T-helper 1 cell treated with Interleukin-12 subunit alpha and Interleukin-12 subunit beta and Interleukin-4 antibody, amounts not matched to agents 30 μg/mL and 1 μg/mL, for 36 hours (primary cell): Measurements from ENCODE around the gene NDUFA3.

ENCODE experiments used
- H3K27ac Mint-ChIP-seq: one replicate; pipeline ENCODE4 v1.8.0; 2021; ENCODE audit warnings: mild to moderate bottlenecking, mixed read lengths
- H3K27me3 Mint-ChIP-seq: one replicate; pipeline ENCODE4 v1.8.0; 2021; ENCODE audit warnings: low read depth, mixed read lengths
- H3K36me3 Mint-ChIP-seq: one replicate; pipeline ENCODE4 v1.8.0; 2021; ENCODE audit warnings: low read depth, mixed read lengths
- H3K4me1 Mint-ChIP-seq: one replicate; pipeline ENCODE4 v1.8.0; 2021; ENCODE audit warnings: low read depth, mixed read lengths
- H3K4me3 Mint-ChIP-seq: one replicate; pipeline ENCODE4 v1.8.0; 2021; ENCODE audit warnings: mild to moderate bottlenecking, moderate library complexity, mixed read lengths
- H3K9me3 Mint-ChIP-seq: one replicate; pipeline ENCODE4 v1.8.0; 2021; ENCODE audit warnings: mixed read lengths

Gene NDUFA3

GRCh38 chr19:54141356-54141755, 38.7 kb downstream of the NDUFA3 start:
- H3K27ac Mint-ChIP-seq, result no peak overlapping the region
- H3K9me3 Mint-ChIP-seq, result no peaks in the 10 kb centered on the region
- H3K4me1 Mint-ChIP-seq, result peaks cover 25% of the 10 kb centered on the region
- no peaks in the 10 kb centered on the region for H3K27me3 Mint-ChIP-seq
- no peak overlapping the region for H3K4me3 Mint-ChIP-seq
- H3K36me3 Mint-ChIP-seq, result peaks cover 37% of the 10 kb centered on the region

GRCh38 chr19:54142166-54142780, 39.6 kb downstream of the NDUFA3 start:
- H3K4me3 Mint-ChIP-seq, result no peak overlapping the region
- peaks cover 44% of the 10 kb centered on the region for H3K36me3 Mint-ChIP-seq
- no peak overlapping the region for H3K27ac Mint-ChIP-seq
- H3K9me3 Mint-ChIP-seq, result no peaks in the 10 kb centered on the region
- peaks cover 23% of the 10 kb centered on the region for H3K4me1 Mint-ChIP-seq
- no peaks in the 10 kb centered on the region for H3K27me3 Mint-ChIP-seq

GRCh38 chr19:54145541-54146158, 43.0 kb downstream of the NDUFA3 start:
- no peaks in the 10 kb centered on the region for H3K27me3 Mint-ChIP-seq
- no peak overlapping the region for H3K27ac Mint-ChIP-seq
- no peaks in the 10 kb centered on the region for H3K9me3 Mint-ChIP-seq
- H3K36me3 Mint-ChIP-seq, result peaks cover 53% of the 10 kb centered on the region
- no peak overlapping the region for H3K4me3 Mint-ChIP-seq
- H3K4me1 Mint-ChIP-seq, result peaks cover 6% of the 10 kb centered on the region

- Mint-ChIP-seq H3K4me3 (no peak overlapping the region), H3K27ac (no peak overlapping the region), H3K36me3 (peaks cover 53% of the 10 kb centered on the region), H3K9me3 (no peaks in the 10 kb centered on the region), H3K4me1 (no peaks in the 10 kb centered on the region), H3K27me3 (no peaks in the 10 kb centered on the region)
Observed at GRCh38 chr19:54147676-54148075, 45.0 kb downstream of the NDUFA3 start.

GRCh38 chr19:54148158-54148557, 45.5 kb downstream of the NDUFA3 start:
- Mint-ChIP-seq H3K27me3 (no peaks in the 10 kb centered on the region), H3K36me3 (peaks cover 51% of the 10 kb centered on the region), H3K4me1 (no peaks in the 10 kb centered on the region), H3K4me3 (no peak overlapping the region), H3K27ac (no peak overlapping the region), H3K9me3 (no peaks in the 10 kb centered on the region)

GRCh38 chr19:54149021-54149812, 46.6 kb downstream of the NDUFA3 start:
- Mint-ChIP-seq H3K4me1 (peaks cover 7% of the 10 kb centered on the region), H3K27ac (no peak overlapping the region), H3K36me3 (peaks cover 51% of the 10 kb centered on the region), H3K9me3 (no peaks in the 10 kb centered on the region), H3K4me3 (no peak overlapping the region), H3K27me3 (no peaks in the 10 kb centered on the region)

GRCh38 chr19:54151362-54152035, 48.8 kb downstream of the NDUFA3 start:
- H3K9me3 Mint-ChIP-seq, result no peaks in the 10 kb centered on the region
- peaks cover 47% of the 10 kb centered on the region for H3K36me3 Mint-ChIP-seq
- no peak overlapping the region for H3K27ac Mint-ChIP-seq

GRCh38 chr19:54152267-54152666, 49.6 kb downstream of the NDUFA3 start:
- H3K4me1 Mint-ChIP-seq, result peaks cover 21% of the 10 kb centered on the region
- H3K27ac Mint-ChIP-seq, result no peak overlapping the region
- H3K4me3 Mint-ChIP-seq, result no peak overlapping the region
- no peaks in the 10 kb centered on the region for H3K9me3 Mint-ChIP-seq
- no peaks in the 10 kb centered on the region for H3K27me3 Mint-ChIP-seq
- H3K36me3 Mint-ChIP-seq, result peaks cover 46% of the 10 kb centered on the region

More at GRCh38 chr19:54151362-54152035, 48.8 kb downstream of the NDUFA3 start:
- no peak overlapping the region for H3K4me3 Mint-ChIP-seq
- H3K27me3 Mint-ChIP-seq, result no peaks in the 10 kb centered on the region
- peaks cover 16% of the 10 kb centered on the region for H3K4me1 Mint-ChIP-seq

- Mint-ChIP-seq H3K9me3 (no peaks in the 10 kb centered on the region), H3K27me3 (no peaks in the 10 kb centered on the region), H3K4me3 (no peak overlapping the region), H3K4me1 (peaks cover 21% of the 10 kb centered on the region), H3K27ac (no peak overlapping the region), H3K36me3 (peaks cover 45% of the 10 kb centered on the region)
Observed at GRCh38 chr19:54152878-54153524, 50.3 kb downstream of the NDUFA3 start.

- Mint-ChIP-seq H3K4me1 (peaks cover 29% of the 10 kb centered on the region), H3K9me3 (no peaks in the 10 kb centered on the region), H3K27me3 (no peaks in the 10 kb centered on the region), H3K36me3 (peaks cover 46% of the 10 kb centered on the region), H3K4me3 (no peak overlapping the region), H3K27ac (no peak overlapping the region)
Observed at GRCh38 chr19:54153731-54154326, 51.2 kb downstream of the NDUFA3 start.

- Mint-ChIP-seq H3K9me3 (no peaks in the 10 kb centered on the region), H3K27me3 (no peaks in the 10 kb centered on the region), H3K27ac (peak overlapping the region; percentile 55), H3K36me3 (peaks cover 40% of the 10 kb centered on the region), H3K4me1 (peaks cover 34% of the 10 kb centered on the region), H3K4me3 (peak overlapping the region; percentile 34)
Observed at GRCh38 chr19:54154603-54155345, 52.1 kb downstream of the NDUFA3 start.

- Mint-ChIP-seq H3K27ac (no peak overlapping the region), H3K9me3 (no peaks in the 10 kb centered on the region), H3K4me3 (no peak overlapping the region), H3K27me3 (no peaks in the 10 kb centered on the region), H3K36me3 (peaks cover 36% of the 10 kb centered on the region), H3K4me1 (peaks cover 40% of the 10 kb centered on the region)
Observed at GRCh38 chr19:54155694-54156093, 53.0 kb downstream of the NDUFA3 start.

GRCh38 chr19:54156490-54156889, 53.8 kb downstream of the NDUFA3 start:
- Mint-ChIP-seq H3K4me1 (peaks cover 43% of the 10 kb centered on the region), H3K4me3 (no peak overlapping the region), H3K27ac (no peak overlapping the region), H3K27me3 (no peaks in the 10 kb centered on the region), H3K9me3 (no peaks in the 10 kb centered on the region), H3K36me3 (peaks cover 31% of the 10 kb centered on the region)
